PFSK-1 (cell line): ENCODE measurements around the gene LRRC4C.

Experiments used
- FOXP2 ChIP-seq: optimal IDR thresholded peaks from 2 replicates; pipeline ENCODE3; 2011; ENCODE audit warnings: borderline replicate concordance, control low read depth, inconsistent platforms; ENCODE audit not compliant: insufficient read depth; ENCODE audit errors: extremely low read length, extremely low read depth
- POLR2AphosphoS5 ChIP-seq: IDR thresholded peaks from 2 replicates; pipeline ENCODE4 v1.6.1; 2012; ENCODE audit warnings: low read depth, mild to moderate bottlenecking, control low read depth, low read length, moderate library complexity
- REST ChIP-seq, 2 experiments: IDR thresholded peaks; 2 replicates each; pipeline versions ENCODE4 v1.6.1 to v1.8.0; 2011 to 2012; ENCODE audit warnings: low read depth in 2 of 2, low read length in 2 of 2, control low read depth in 1 of 2, inconsistent platforms in 1 of 2, mild to moderate bottlenecking in 1 of 2, moderate library complexity in 1 of 2; ENCODE audit not compliant: insufficient read depth in 1 of 2
- TAF1 ChIP-seq: IDR thresholded peaks from 2 replicates; pipeline ENCODE4 v1.6.1; 2012; ENCODE audit warnings: low read length, control low read depth, borderline replicate concordance; ENCODE audit not compliant: insufficient read depth

DNA sequence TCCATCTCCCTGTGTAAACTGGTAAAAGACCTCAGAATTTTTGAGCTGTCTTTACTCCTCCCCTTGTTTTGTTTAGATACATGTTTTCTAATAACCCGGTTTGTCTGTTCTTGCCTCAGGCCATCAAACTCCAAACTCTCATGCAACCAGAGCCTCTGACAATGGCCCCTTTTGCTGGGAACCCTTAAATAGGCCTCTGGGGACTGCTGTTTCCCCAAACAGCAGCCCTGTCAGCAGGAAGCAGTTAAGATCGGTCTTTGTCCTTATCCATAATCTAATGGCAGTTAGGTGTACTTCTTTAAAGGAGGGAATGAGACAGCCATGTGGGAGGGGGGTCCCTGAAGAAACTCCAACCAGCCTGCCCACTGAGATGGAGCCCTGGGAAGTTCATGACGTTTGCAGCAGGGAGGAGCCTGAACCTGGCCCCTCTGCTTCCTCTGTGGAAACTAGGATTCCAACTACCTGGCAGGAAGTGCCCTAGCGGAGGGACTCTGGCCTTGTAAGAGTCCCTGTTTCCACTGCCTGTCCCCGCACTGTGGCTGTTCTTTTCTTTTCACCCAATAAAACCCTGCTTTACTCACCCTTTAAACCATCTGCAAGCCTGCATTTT, 1354.4 kb downstream of the LRRC4C start:
- no peak for TF ChIP-seq POLR2AphosphoS5
- no peak for TF ChIP-seq REST (IDR thresholded peaks at IDR 0.05; ENCODE audit: insufficient read depth in 1 of 2, low read depth in 2 of 2, low read length in 2 of 2)
- TF ChIP-seq TAF1 = no peak
- no peak for TF ChIP-seq FOXP2
